Naive thymus-derived CD4-positive, alpha-beta T cell (primary cell): ENCODE data around the gene KRT32. TPM values are rescaled to one million over a fixed set of nuclear protein-coding genes. Genes with fewer than 3 reads are reported as not detected.

ENCODE experiments used
- ATAC-seq: fragments of 150-1000 bp; cut with Tn5 transposase; 2 replicates; pipeline ENCODE4 v1.10.0; 2021; ENCODE audit warnings: mild to moderate bottlenecking, moderate library complexity
- CTCF ChIA-PET: fragments of 350-600 bp; sonication (Branson Sonifier 250); formaldehyde crosslinking; loops from one replicate; lab custom pipeline; 2021; ENCODE audit warnings: antibody characterized with exemption; lab: Charles Lee
- POLR2A ChIA-PET: fragments of 350-600 bp; sonication (Branson Sonifier 250); formaldehyde crosslinking; loops from one replicate; lab custom pipeline; 2021; ENCODE audit warnings: antibody characterized with exemption, inconsistent platforms; lab: Charles Lee
- DNase-seq, 9 donors: peaks; one replicate each; pipeline versions ENCODE4 v3.0.0 to v3.0.0-alpha.2; 2020 to 2022; ENCODE audit warnings: mixed read lengths in 1 of 9
- H3K27ac ChIP-seq: one replicate; pipeline ENCODE4 v1.7.0; 2013; ENCODE audit warnings: mild to moderate bottlenecking, low read depth, low read length, moderate library complexity
- H3K27me3 ChIP-seq, 2 donors: one replicate each; pipeline ENCODE4 v1.7.0; 2013; ENCODE audit warnings: low read length in 2 of 2, mild to moderate bottlenecking in 2 of 2, moderate library complexity in 2 of 2; ENCODE audit not compliant: control insufficient read depth in 2 of 2, insufficient read depth in 2 of 2
- H3K36me3 ChIP-seq, 3 experiments: 1 replicate in 2 of 3; 2 replicates in 1 of 3; pipeline ENCODE4 v1.7.0; 2013; ENCODE audit warnings: low read length in 3 of 3, mild to moderate bottlenecking in 3 of 3, moderate library complexity in 1 of 3; ENCODE audit not compliant: insufficient read depth in 3 of 3, control insufficient read depth in 2 of 3
- H3K4me1 ChIP-seq, 2 donors: one replicate each; pipeline ENCODE4 v1.7.0; 2013; ENCODE audit warnings: low read length in 2 of 2, mild to moderate bottlenecking in 2 of 2, moderate library complexity in 1 of 2; ENCODE audit not compliant: control insufficient read depth in 2 of 2, insufficient read depth in 2 of 2
- H3K4me3 ChIP-seq: 2 replicates; pipeline ENCODE4 v1.7.0; 2013; ENCODE audit warnings: mild to moderate bottlenecking, low read length
- H3K9me3 ChIP-seq, 3 experiments: 1 replicate in 2 of 3; 2 replicates in 1 of 3; pipeline ENCODE4 v1.7.0; 2013; ENCODE audit warnings: low read length in 3 of 3; ENCODE audit not compliant: control insufficient read depth in 2 of 3
- H3K27ac Mint-ChIP-seq, 9 donors: one replicate each; pipeline ENCODE4 v1.8.0; 2020 to 2022; ENCODE audit warnings: mixed read lengths in 9 of 9, mild to moderate bottlenecking in 8 of 9, moderate library complexity in 5 of 9, inconsistent platforms in 2 of 9
- H3K27me3 Mint-ChIP-seq, 5 donors: one replicate each; pipeline ENCODE4 v1.8.0; 2021 to 2022; ENCODE audit warnings: mixed read lengths in 5 of 5, mild to moderate bottlenecking in 1 of 5
- H3K36me3 Mint-ChIP-seq, 5 donors: one replicate each; pipeline ENCODE4 v1.8.0; 2020 to 2022; ENCODE audit warnings: mixed read lengths in 5 of 5, mild to moderate bottlenecking in 3 of 5, inconsistent platforms in 1 of 5
- H3K4me1 Mint-ChIP-seq, 7 donors: one replicate each; pipeline ENCODE4 v1.8.0; 2020 to 2022; ENCODE audit warnings: mixed read lengths in 7 of 7, mild to moderate bottlenecking in 3 of 7, inconsistent platforms in 1 of 7
- H3K4me3 Mint-ChIP-seq, 10 donors: one replicate each; pipeline ENCODE4 v1.8.0; 2020 to 2022; ENCODE audit warnings: mild to moderate bottlenecking in 10 of 10, mixed read lengths in 10 of 10, moderate library complexity in 6 of 10, inconsistent platforms in 2 of 10
- H3K9me3 Mint-ChIP-seq, 11 donors: one replicate each; pipeline ENCODE4 v1.8.0; 2020 to 2022; ENCODE audit warnings: mixed read lengths in 11 of 11, mild to moderate bottlenecking in 4 of 11, inconsistent platforms in 1 of 11, moderate library complexity in 1 of 11
- intact Hi-C, 2 donors: fragments of 100-400 bp; cut with micrococcal nuclease; formaldehyde crosslinking; loops; one replicate each; pipeline ENCODE4 v1.15.1; 2023
- polyA plus RNA-seq, 2 donors: library from polyadenylated mRNA; unstranded; fragments of 300-500 nt; fragmentation: Illumina TruSeq; gene quantifications; one replicate each; pipeline ENCODE4 v1.2.3, GENCODE V29; 2021
- total RNA-seq, 6 experiments: library from RNA in 5 of 6; stranded (reverse) in 5 of 6; gene quantifications; 1 replicate in 5 of 6; 2 replicates in 1 of 6; pipeline ENCODE4 v1.2.3 and lab custom pipeline; 2021 to 2026

Gene KRT32
- total and polyA plus RNA-seq, 7 experiments from 2014 or later: not detected

- intact Hi-C loops: no loop called here
- no peaks in the 10 kb centered on the region for H3K27me3 ChIP-seq
- Mint-ChIP-seq H3K27ac (no peak overlapping the region), H3K4me3 (no peak overlapping the region), H3K4me1 (no peaks in the 10 kb centered on the region), H3K36me3 (peaks cover 0 to 7% (median 6%) of the 10 kb centered on the region in 5 donors), H3K9me3 (peaks cover 1 to 22% (median 7%) of the 10 kb centered on the region in 11 donors), H3K27me3 (peaks cover 0 to 8% (median 0%) of the 10 kb centered on the region in 5 donors)
- DNase-seq (no peak), ATAC-seq (no peak)
- no peaks in the 10 kb centered on the region for H3K9me3 ChIP-seq
- no peaks in the 10 kb centered on the region for H3K4me1 ChIP-seq
- no peaks in the 10 kb centered on the region for H3K36me3 ChIP-seq
- no peak overlapping the region for H3K27ac ChIP-seq
- ChIA-PET CTCF (no interaction called here), POLR2A (no interaction called here)
- H3K4me3 ChIP-seq: no peak overlapping the region
These were observed 1.2 kb upstream of the KRT32 start for GRCh38 chr17:41468346-41468745.

- Histone ChIP-seq H3K9me3 (no peaks in the 10 kb centered on the region), H3K36me3 (no peaks in the 10 kb centered on the region), H3K4me1 (no peaks in the 10 kb centered on the region), H3K27me3 (no peaks in the 10 kb centered on the region), H3K27ac (no peak overlapping the region), H3K4me3 (no peak overlapping the region)
- intact Hi-C loops: no loop called here
- ChIA-PET POLR2A (no interaction called here), CTCF (no interaction called here)
- Mint-ChIP-seq H3K9me3 (peaks cover 1 to 22% (median 7%) of the 10 kb centered on the region in 11 donors), H3K4me3 (no peak overlapping the region), H3K27ac (no peak overlapping the region), H3K4me1 (no peaks in the 10 kb centered on the region), H3K27me3 (peaks cover 0 to 8% (median 0%) of the 10 kb centered on the region in 5 donors), H3K36me3 (peaks cover 0 to 7% (median 4%) of the 10 kb centered on the region in 5 donors)
- DNase-seq: no peak
- no peak for ATAC-seq
These were observed 375 bp upstream of the KRT32 start for GRCh38 chr17:41467561-41467960.

GRCh38 chr17:41464682-41465081, 2.5 kb downstream of the KRT32 start:
- Histone ChIP-seq H3K4me1 (no peaks in the 10 kb centered on the region), H3K27me3 (no peaks in the 10 kb centered on the region), H3K4me3 (no peak overlapping the region), H3K9me3 (no peaks in the 10 kb centered on the region), H3K36me3 (no peaks in the 10 kb centered on the region), H3K27ac (no peak overlapping the region)
- ATAC-seq (no peak), DNase-seq (no peak)
- ChIA-PET POLR2A (no interaction called here), CTCF (no interaction called here)
- no peaks in the 10 kb centered on the region for H3K4me1 Mint-ChIP-seq
- peaks cover 0 to 3% (median 0%) of the 10 kb centered on the region in 5 donors for H3K27me3 Mint-ChIP-seq
- no peak overlapping the region for H3K4me3 Mint-ChIP-seq
- intact Hi-C loops: no loop called here
- no peak overlapping the region for H3K27ac Mint-ChIP-seq
- H3K9me3 Mint-ChIP-seq: peaks cover 0 to 14% (median 4%) of the 10 kb centered on the region in 11 donors
- H3K36me3 Mint-ChIP-seq: peaks cover 0 to 7% (median 0%) of the 10 kb centered on the region in 5 donors

- CTCF ChIA-PET: no interaction called here
- intact Hi-C loops: no loop called here
- peaks cover 0 to 3% (median 0%) of the 10 kb centered on the region in 5 donors for H3K27me3 Mint-ChIP-seq
- H3K36me3 Mint-ChIP-seq: peaks cover 0 to 7% (median 0%) of the 10 kb centered on the region in 5 donors
- H3K4me3 Mint-ChIP-seq: no peak overlapping the region
- no peak overlapping the region for H3K27ac Mint-ChIP-seq
- ATAC-seq: no peak
- H3K36me3 ChIP-seq: no peaks in the 10 kb centered on the region
- H3K4me1 ChIP-seq: no peaks in the 10 kb centered on the region
- H3K27me3 ChIP-seq: no peaks in the 10 kb centered on the region
- H3K9me3 ChIP-seq: no peaks in the 10 kb centered on the region
- no peak overlapping the region for H3K4me3 ChIP-seq
- H3K27ac ChIP-seq: no peak overlapping the region
- peaks cover 0 to 14% (median 4%) of the 10 kb centered on the region in 11 donors for H3K9me3 Mint-ChIP-seq
- no peak for DNase-seq
- POLR2A ChIA-PET: no interaction called here
- no peaks in the 10 kb centered on the region for H3K4me1 Mint-ChIP-seq
These were observed 3.0 kb downstream of the KRT32 start for GRCh38 chr17:41464173-41464572.

GRCh38 chr17:41463746-41464145, 3.4 kb downstream of the KRT32 start:
- H3K27ac ChIP-seq: no peak overlapping the region
- no peaks in the 10 kb centered on the region for H3K27me3 ChIP-seq
- ChIA-PET POLR2A (no interaction called here), CTCF (interaction anchor here (0.6 kb wide), 1 partner anchor 444 kb away, joined by 3 read pairs; no protein-coding TSS in a partner anchor)
- no peak overlapping the region for H3K4me3 ChIP-seq
- Mint-ChIP-seq H3K27me3 (peaks cover 0 to 3% (median 0%) of the 10 kb centered on the region in 5 donors), H3K36me3 (peaks cover 0 to 6% (median 0%) of the 10 kb centered on the region in 5 donors), H3K4me1 (no peaks in the 10 kb centered on the region), H3K9me3 (peaks cover 0 to 13% (median 4%) of the 10 kb centered on the region in 11 donors), H3K4me3 (no peak overlapping the region), H3K27ac (no peak overlapping the region)
- no peaks in the 10 kb centered on the region for H3K4me1 ChIP-seq
- intact Hi-C loops: no loop called here
- H3K9me3 ChIP-seq: no peaks in the 10 kb centered on the region
- ATAC-seq (no peak), DNase-seq (no peak)
- no peaks in the 10 kb centered on the region for H3K36me3 ChIP-seq

GRCh38 chr17:41462705-41463104, 4.5 kb downstream of the KRT32 start:
- no peak overlapping the region for H3K4me3 ChIP-seq
- H3K27me3 ChIP-seq: no peaks in the 10 kb centered on the region
- Mint-ChIP-seq H3K4me3 (no peak overlapping the region), H3K36me3 (no peaks in the 10 kb centered on the region), H3K27me3 (peaks cover 0 to 4% (median 0%) of the 10 kb centered on the region in 5 donors), H3K27ac (no peak overlapping the region), H3K4me1 (no peaks in the 10 kb centered on the region), H3K9me3 (peaks cover 0 to 3% (median under 1%) of the 10 kb centered on the region in 11 donors)
- H3K27ac ChIP-seq: no peak overlapping the region
- no peak for DNase-seq
- H3K9me3 ChIP-seq: no peaks in the 10 kb centered on the region
- no peaks in the 10 kb centered on the region for H3K36me3 ChIP-seq
- POLR2A ChIA-PET: no interaction called here
- CTCF ChIA-PET: no interaction called here
- intact Hi-C loops: no loop called here
- H3K4me1 ChIP-seq: no peaks in the 10 kb centered on the region
- ATAC-seq: no peak

- H3K4me1 Mint-ChIP-seq: no peaks in the 10 kb centered on the region
- H3K27me3 Mint-ChIP-seq: peaks cover 0 to 11% (median 0%) of the 10 kb centered on the region in 5 donors
- H3K4me3 ChIP-seq: no peak overlapping the region
- DNase-seq (no peak), ATAC-seq (no peak)
- no peak overlapping the region for H3K27ac ChIP-seq
- no peaks in the 10 kb centered on the region for H3K4me1 ChIP-seq
- no peaks in the 10 kb centered on the region for H3K27me3 ChIP-seq
- H3K27ac Mint-ChIP-seq: no peak overlapping the region
- intact Hi-C loops: no loop called here
- H3K36me3 Mint-ChIP-seq: no peaks in the 10 kb centered on the region
- peaks cover 0 to 3% (median 0%) of the 10 kb centered on the region in 11 donors for H3K9me3 Mint-ChIP-seq
- ChIA-PET CTCF (no interaction called here), POLR2A (no interaction called here)
- H3K36me3 ChIP-seq: no peaks in the 10 kb centered on the region
- no peaks in the 10 kb centered on the region for H3K9me3 ChIP-seq
- no peak overlapping the region for H3K4me3 Mint-ChIP-seq
These were observed 9.5 kb downstream of the KRT32 start for GRCh38 chr17:41457676-41458075.
